Astrocyte (in vitro differentiated cells and primary cell): ENCODE measurements around the gene LORICRIN. TPM values are rescaled to one million over a fixed set of nuclear protein-coding genes. Genes with fewer than 3 reads are reported as not detected.

Experiments
- DNase-seq: peaks from one replicate; pipeline ENCODE4 v3.0.0-alpha.2; 2010; ENCODE audit warnings: low read depth
- FAIRE-seq: peaks from 2 replicates; lab custom pipeline; 2011; peaks lifted over from hg19 to GRCh38; lab: Jason Lieb, UNC
- H2AFZ ChIP-seq: 2 replicates; pipeline ENCODE4 v1.6.0; 2012; ENCODE audit warnings: low read depth, low read length, inconsistent platforms
- H3K27ac ChIP-seq: 2 replicates; pipeline ENCODE4 v1.5.1; 2011; ENCODE audit warnings: low read depth, low read length, inconsistent platforms
- H3K27me3 ChIP-seq: 2 replicates; pipeline ENCODE4 v1.6.0; 2011; ENCODE audit warnings: low read length, inconsistent platforms; ENCODE audit not compliant: insufficient read depth
- H3K36me3 ChIP-seq: 2 replicates; pipeline ENCODE4 v1.5.1; 2011; ENCODE audit warnings: low read length, inconsistent platforms; ENCODE audit not compliant: insufficient read depth
- H3K4me1 ChIP-seq: 2 replicates; pipeline ENCODE4 v1.5.1; 2011; ENCODE audit warnings: low read length, inconsistent platforms; ENCODE audit not compliant: insufficient read depth
- H3K4me2 ChIP-seq: 2 replicates; pipeline ENCODE4 v1.6.0; 2012; ENCODE audit warnings: low read length, inconsistent platforms
- H3K4me3 ChIP-seq: 2 replicates; pipeline ENCODE4 v1.5.1; 2011; ENCODE audit warnings: low read depth, mild to moderate bottlenecking, low read length, inconsistent platforms; ENCODE audit not compliant: insufficient read depth
- H3K79me2 ChIP-seq: 2 replicates; pipeline ENCODE4 v1.6.0; 2012; ENCODE audit warnings: mild to moderate bottlenecking, low read length, inconsistent platforms; ENCODE audit not compliant: insufficient read depth
- H3K9ac ChIP-seq: 2 replicates; pipeline ENCODE4 v1.6.0; 2012; ENCODE audit warnings: mild to moderate bottlenecking, low read length, inconsistent platforms
- H3K9me3 ChIP-seq: 2 replicates; pipeline ENCODE4 v1.5.1; 2012; ENCODE audit warnings: low read depth, mild to moderate bottlenecking, low read length, inconsistent platforms; ENCODE audit not compliant: insufficient read depth
- H4K20me1 ChIP-seq: 2 replicates; pipeline ENCODE4 v1.6.0; 2012; ENCODE audit warnings: low read length, inconsistent platforms; ENCODE audit not compliant: insufficient read depth
- H3K27ac Mint-ChIP-seq: one replicate; pipeline ENCODE4 v1.8.0; 2021; ENCODE audit warnings: mild to moderate bottlenecking, mixed read lengths; ENCODE audit not compliant: unreplicated experiment
- H3K27me3 Mint-ChIP-seq: one replicate; pipeline ENCODE4 v1.8.0; 2021; ENCODE audit warnings: low read depth, mixed read lengths; ENCODE audit not compliant: unreplicated experiment
- H3K36me3 Mint-ChIP-seq: one replicate; pipeline ENCODE4 v1.8.0; 2021; ENCODE audit warnings: low read depth, mixed read lengths; ENCODE audit not compliant: unreplicated experiment
- H3K4me1 Mint-ChIP-seq: one replicate; pipeline ENCODE4 v1.8.0; 2021; ENCODE audit warnings: low read depth, mixed read lengths; ENCODE audit not compliant: unreplicated experiment
- H3K4me3 Mint-ChIP-seq: one replicate; pipeline ENCODE4 v1.8.0; 2021; ENCODE audit warnings: mild to moderate bottlenecking, moderate library complexity, mixed read lengths; ENCODE audit not compliant: unreplicated experiment
- H3K9me3 Mint-ChIP-seq: one replicate; pipeline ENCODE4 v1.8.0; 2021; ENCODE audit warnings: mild to moderate bottlenecking, mixed read lengths; ENCODE audit not compliant: unreplicated experiment
- CTCF ChIP-seq: IDR thresholded peaks from 2 replicates; pipeline ENCODE4 v1.5.1; 2011; ENCODE audit warnings: low read depth, mild to moderate bottlenecking, inconsistent platforms, low read length, moderate library complexity; ENCODE audit not compliant: insufficient read depth
- EZH2 ChIP-seq: IDR thresholded peaks from 2 replicates; pipeline ENCODE4 v1.6.1; 2012; ENCODE audit warnings: mild to moderate bottlenecking, low read length, inconsistent platforms; ENCODE audit not compliant: insufficient read depth
- total RNA-seq: library from RNA; stranded (reverse); gene quantifications from 2 replicates; pipeline ENCODE4 v1.2.1, GENCODE V29; 2021

LORICRIN gene
- total RNA-seq, 1 donor from 2014 or later = not detected

GRCh38 chr1:153246018-153246417 lies 13.5 kb upstream of the LORICRIN start:
- Histone ChIP-seq H2AFZ (no peak overlapping the region), H3K4me2 (no peak overlapping the region), H3K36me3 (no peaks in the 10 kb centered on the region), H3K4me1 (no peaks in the 10 kb centered on the region), H3K9ac (no peak overlapping the region), H3K27ac (no peak overlapping the region), H3K79me2 (no peaks in the 10 kb centered on the region), H4K20me1 (no peaks in the 10 kb centered on the region), H3K9me3 (no peaks in the 10 kb centered on the region), H3K4me3 (no peak overlapping the region), H3K27me3 (no peaks in the 10 kb centered on the region)
- H3K4me1 Mint-ChIP-seq = no peaks in the 10 kb centered on the region
- no peak for DNase-seq
- no peaks in the 10 kb centered on the region for H3K36me3 Mint-ChIP-seq
- FAIRE-seq = no peak
- no peak for TF ChIP-seq EZH2
- TF ChIP-seq CTCF = no peak
- no peaks in the 10 kb centered on the region for H3K9me3 Mint-ChIP-seq
- H3K4me3 Mint-ChIP-seq = no peak overlapping the region
- peaks cover 7% of the 10 kb centered on the region for H3K27me3 Mint-ChIP-seq
- no peak overlapping the region for H3K27ac Mint-ChIP-seq

GRCh38 chr1:153246825-153247224 lies 12.7 kb upstream of the LORICRIN start:
- no peak overlapping the region for H3K27ac ChIP-seq
- no peak overlapping the region for H3K4me2 ChIP-seq
- H3K4me1 ChIP-seq = no peaks in the 10 kb centered on the region
- Mint-ChIP-seq H3K27ac (no peak overlapping the region), H3K36me3 (no peaks in the 10 kb centered on the region), H3K9me3 (no peaks in the 10 kb centered on the region), H3K4me1 (no peaks in the 10 kb centered on the region), H3K27me3 (peaks cover 7% of the 10 kb centered on the region), H3K4me3 (no peak overlapping the region)
- H4K20me1 ChIP-seq = no peaks in the 10 kb centered on the region
- H3K9me3 ChIP-seq = no peaks in the 10 kb centered on the region
- H2AFZ ChIP-seq = no peak overlapping the region
- no peak overlapping the region for H3K9ac ChIP-seq
- DNase-seq = no peak
- H3K79me2 ChIP-seq = no peaks in the 10 kb centered on the region
- no peaks in the 10 kb centered on the region for H3K27me3 ChIP-seq
- no peak for TF ChIP-seq CTCF
- TF ChIP-seq EZH2 = no peak
- H3K36me3 ChIP-seq = no peaks in the 10 kb centered on the region
- H3K4me3 ChIP-seq = no peak overlapping the region
- FAIRE-seq = no peak

- Mint-ChIP-seq H3K27me3 (peaks cover 10% of the 10 kb centered on the region), H3K4me3 (no peak overlapping the region), H3K4me1 (no peaks in the 10 kb centered on the region), H3K9me3 (no peaks in the 10 kb centered on the region), H3K27ac (no peak overlapping the region), H3K36me3 (no peaks in the 10 kb centered on the region)
- Histone ChIP-seq H3K4me3 (no peak overlapping the region), H4K20me1 (no peaks in the 10 kb centered on the region), H3K79me2 (no peaks in the 10 kb centered on the region), H3K4me2 (no peak overlapping the region), H3K4me1 (no peaks in the 10 kb centered on the region), H3K36me3 (no peaks in the 10 kb centered on the region), H2AFZ (no peak overlapping the region), H3K9me3 (no peaks in the 10 kb centered on the region), H3K27ac (no peak overlapping the region), H3K27me3 (no peaks in the 10 kb centered on the region), H3K9ac (no peak overlapping the region)
- TF ChIP-seq EZH2 (no peak), CTCF (no peak)
- DNase-seq (no peak), FAIRE-seq (no peak)
Measured at GRCh38 chr1:153248176-153248879, 11.2 kb upstream of the LORICRIN start.
